GM19240 (cell line): ENCODE results near the gene PPP2R5C.
A peak's percentile ranks its signal among the peaks of the same experiment; 100 is the strongest.
"Not testable (repeated sequence)": the region's sequence is repeated elsewhere in the genome, so short reads cannot be mapped to it uniquely, and the experiment has no call there.

Source experiments
- DNase-seq: peaks from one replicate; pipeline ENCODE4 v3.0.0; 2011; ENCODE audit warnings: low spot score; ENCODE audit not compliant: insufficient read length

The PPP2R5C gene

DNA sequence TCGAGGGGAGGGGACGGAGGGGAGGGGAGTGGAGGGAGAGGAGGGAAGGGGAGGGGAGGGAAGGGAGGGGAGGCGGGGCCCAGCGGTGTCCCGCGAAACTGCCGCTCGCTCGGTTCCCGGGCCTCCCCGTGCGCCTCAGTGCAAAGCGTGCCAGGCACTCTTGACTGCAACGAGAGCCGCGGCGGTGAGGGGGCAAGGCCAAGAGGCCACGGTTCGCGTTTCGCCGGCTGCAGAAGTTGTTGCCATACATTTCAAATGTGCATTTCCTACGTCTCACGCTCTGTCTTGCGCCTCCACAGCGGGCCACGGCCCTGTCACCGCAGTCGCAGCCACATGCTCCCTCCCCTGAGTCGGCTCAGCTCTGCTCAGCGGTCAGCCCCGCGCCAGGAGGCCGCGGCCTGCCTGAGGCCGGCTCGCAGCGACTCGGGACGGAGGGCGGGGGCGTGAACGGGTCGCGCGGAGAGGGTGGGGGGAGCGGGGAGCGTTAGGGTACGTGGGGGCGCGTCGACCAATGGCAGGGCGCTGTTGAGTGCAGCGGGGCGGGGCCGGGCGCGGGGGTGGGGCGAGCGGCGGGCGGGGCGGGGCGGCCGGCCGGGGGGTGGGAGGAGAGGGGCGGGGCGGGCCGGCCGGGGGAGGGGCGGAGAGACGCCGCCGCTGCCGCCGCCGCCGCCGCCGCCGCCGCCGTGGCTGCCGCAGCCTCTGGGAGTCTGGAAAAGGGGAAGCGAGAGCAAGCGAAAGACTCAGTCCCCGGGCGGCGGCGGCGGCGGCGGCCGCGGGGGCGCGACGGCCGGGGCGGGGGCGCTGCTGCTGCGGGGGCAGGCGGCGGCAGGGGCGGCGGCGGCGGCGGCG is at the start of gene PPP2R5C:
Gene PPP2R5C (plus strand): TSS at position 678 of the 849 bp plus-strand sequence. CDS start 185 bp downstream, outside the sequence.
- peak; percentile 94 for DNase-seq

- DNase-seq: not testable (repeated sequence)
These were observed 49.7 kb upstream of the PPP2R5C start for GRCh38 chr14:101711857-101712233.

- DNase-seq: not testable (repeated sequence)
These were observed 49.2 kb upstream of the PPP2R5C start for GRCh38 chr14:101712341-101712740.

- not testable (repeated sequence) for DNase-seq
These were observed 48.4 kb upstream of the PPP2R5C start for GRCh38 chr14:101713091-101713490.

- DNase-seq: no peak
These were observed 47.7 kb upstream of the PPP2R5C start for GRCh38 chr14:101713621-101714349.

DNA sequence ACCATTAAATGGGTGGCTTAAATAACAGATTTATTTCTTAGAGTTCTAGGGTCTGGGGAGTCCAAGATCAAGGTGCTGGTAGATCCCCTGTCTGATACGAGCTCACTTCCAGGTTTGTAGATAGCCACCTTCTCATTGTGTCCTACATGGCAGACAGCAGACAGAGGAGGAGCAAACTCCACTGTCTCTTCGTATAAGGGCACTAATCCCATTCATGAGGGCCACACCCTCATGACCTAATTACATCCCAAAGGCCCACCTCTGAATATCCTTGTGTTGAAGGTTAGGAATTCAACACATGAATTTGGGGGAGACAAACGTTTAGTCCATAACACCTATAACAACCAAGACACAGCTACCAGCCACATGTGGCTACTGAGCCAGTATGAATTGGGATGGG is 47.1 kb upstream of the PPP2R5C start:
- no peak for DNase-seq

DNA sequence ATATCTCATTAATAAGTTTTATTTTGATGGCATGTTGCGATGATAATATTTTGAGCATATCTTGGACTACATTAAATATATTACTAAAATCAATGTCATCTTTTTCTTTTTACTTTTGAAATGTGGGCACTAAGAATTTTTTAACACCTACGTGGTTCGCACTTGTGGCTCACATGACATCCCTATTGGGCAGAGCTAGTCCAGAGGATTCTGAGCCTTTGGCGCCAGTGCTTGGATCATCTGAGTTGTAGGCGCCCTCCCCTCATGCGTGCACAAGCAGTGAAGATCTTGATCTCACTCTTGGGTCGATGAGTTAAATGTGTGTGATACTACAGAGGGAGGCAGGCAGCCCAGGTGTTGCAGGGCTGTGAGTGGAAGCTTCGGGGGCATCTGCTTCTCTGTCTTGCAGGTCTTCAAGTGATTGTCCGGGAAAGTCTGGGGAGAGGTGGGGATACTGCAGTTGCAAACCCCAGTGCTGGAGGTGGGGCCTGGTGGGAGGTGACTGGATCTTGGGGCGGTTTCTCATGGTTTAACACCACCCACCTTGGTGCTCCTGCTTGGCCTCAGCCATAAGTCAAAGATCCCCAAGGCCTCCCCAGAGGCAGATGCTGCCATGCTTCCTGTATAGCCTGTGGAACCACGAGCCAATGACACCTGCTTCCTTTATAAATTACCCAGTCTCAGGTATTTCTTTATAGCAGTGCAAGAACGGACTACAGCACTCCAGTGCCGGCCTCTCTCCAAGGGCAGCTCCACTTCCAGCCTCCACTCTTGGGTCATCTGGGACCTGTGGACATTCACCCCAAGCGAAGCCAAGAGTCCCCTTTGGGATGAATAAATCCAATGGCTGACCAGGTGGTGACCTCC is 46.1 kb upstream of the PPP2R5C start:
- no peak for DNase-seq

DNA sequence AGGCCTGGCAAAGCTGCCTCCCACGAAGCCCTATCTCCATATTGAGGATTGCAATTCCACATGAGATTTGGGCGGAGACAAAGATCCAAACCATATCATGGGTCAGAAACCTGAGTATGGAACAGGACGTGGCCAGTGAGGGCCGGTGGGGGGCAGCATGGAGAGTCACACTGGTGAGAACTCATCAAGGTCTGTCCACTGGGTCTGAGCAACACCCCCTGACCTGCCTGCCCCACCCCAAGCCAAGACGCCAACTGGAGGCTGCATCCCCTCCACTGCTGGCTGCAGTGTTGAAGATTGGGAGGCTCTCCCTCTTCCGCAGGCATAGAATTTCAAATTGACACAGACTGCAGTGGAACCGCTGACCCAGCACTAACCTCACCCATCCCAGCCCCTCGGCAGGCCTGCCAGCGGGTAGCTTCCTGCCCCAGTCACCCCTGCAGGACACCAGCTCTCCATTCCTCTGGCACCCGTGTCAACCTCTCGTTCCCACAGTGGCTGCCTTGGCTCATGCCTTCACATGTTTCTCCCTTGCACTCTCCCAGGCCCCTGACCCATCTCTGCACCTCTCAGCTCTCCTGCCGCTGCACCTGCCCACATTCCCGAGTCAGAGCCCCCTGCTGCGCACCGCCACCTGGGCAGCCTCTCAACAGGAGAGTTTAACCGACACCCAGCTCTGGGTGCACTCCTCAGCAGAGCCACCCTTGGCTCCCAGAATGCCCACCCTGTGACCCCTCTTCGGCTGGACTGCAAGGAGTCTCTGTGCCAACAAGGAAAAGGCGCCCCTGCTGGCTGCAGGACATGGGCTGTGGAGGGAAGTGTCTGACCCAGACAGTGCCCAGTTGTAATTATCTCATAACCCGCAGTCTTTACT is 45.2 kb upstream of the PPP2R5C start:
- DNase-seq: no peak

- no peak for DNase-seq
These were observed 44.4 kb upstream of the PPP2R5C start for GRCh38 chr14:101716956-101717662.

- DNase-seq: no peak
These were observed 43.6 kb upstream of the PPP2R5C start for GRCh38 chr14:101717663-101718490.

- DNase-seq: no peak
These were observed 42.4 kb upstream of the PPP2R5C start for GRCh38 chr14:101719045-101719645.

DNA sequence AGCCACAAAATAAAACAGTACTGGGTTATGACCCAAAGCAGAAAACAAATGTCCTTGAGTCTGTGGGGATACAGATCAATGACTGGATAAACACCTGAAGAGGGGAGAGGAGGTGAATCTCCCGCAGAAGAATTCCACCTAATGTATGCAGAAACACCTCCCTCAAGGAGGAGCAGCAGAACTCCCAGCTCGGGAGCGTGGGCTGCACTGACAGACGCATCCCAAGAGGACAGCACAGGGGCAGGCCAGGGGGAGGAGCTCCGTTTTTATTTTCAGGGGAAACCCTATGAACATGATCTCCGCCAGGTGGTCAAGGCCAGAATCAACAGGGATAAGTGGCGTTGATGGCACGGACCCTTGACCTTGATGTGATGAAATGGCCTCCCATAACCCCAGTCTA is 41.8 kb upstream of the PPP2R5C start:
- DNase-seq: no peak

DNA sequence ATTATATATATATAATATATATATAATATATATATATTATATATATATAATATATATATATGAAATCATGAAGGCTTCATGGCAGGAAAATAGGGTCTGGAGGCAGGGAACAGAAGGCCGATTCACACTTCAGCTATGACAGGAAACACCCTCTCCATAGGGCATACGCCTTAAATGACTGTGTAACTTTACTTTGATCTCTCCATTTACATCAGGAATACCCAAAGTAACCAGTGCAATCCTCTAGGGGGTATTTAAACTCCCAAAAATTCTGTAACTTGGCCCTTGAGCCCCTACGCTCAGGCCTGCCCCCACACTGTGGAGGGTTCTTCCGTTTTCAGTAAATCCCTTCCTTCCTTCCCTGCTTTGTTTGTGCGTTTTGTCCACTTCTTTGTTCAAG is 40.4 kb upstream of the PPP2R5C start:
- DNase-seq: no peak

DNA sequence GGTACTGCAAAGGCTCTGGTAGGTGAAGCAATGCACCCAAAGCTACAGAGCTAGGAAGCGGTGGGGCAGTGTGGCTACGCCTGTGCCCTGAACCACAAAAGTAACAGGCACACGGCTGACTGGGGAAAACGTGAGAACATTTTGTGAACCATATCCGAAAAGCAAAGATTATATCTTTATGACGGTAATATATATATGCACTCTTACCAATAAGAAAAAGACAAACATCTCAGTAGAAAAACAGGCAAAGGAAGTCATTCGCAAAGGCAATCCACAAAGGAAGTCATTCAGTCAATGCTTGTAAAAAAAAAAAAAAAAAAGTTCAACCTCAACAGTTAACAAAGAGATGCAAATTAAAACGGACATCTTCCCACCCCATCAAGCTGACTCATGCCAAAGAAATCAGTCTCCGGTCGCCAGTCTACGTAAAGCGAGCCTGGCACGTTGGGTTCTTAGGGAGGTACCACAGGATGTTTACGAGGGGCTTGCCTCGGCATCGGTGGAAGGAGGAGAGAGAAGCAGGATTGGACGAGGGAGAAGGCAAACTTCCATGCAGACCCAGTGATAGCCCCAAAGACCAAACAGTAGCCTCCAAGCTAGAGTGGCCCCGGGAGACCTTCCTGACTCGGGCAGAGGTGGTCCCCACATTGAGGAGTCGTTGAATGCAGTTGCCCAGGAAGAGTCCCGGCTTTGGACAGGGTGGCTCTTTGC is 39.4 kb upstream of the PPP2R5C start:
- no peak for DNase-seq

GRCh38 chr14:101723061-101723595 is 38.4 kb upstream of the PPP2R5C start:
- DNase-seq: no peak

DNA sequence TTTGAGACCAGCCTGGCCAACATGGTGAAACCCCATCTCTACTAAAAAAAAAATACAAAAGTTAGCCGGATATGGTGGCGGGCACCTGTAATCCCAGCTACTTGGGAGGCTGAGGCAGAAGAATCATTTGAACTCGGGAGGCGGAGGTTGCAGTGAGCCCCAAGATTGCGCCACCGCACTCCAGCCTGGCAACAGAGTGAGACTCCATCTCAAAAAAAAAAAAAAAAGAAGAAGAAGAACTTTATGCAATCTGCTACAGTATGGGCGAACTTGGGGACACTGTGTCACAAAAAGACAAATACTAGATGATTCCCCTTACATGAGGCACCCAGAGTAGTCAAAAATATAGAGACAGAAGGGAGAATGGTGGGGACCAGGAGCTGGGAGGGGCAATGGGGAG is 35.9 kb upstream of the PPP2R5C start:
- DNase-seq: not testable (repeated sequence)

- DNase-seq: no peak
These were observed 35.1 kb upstream of the PPP2R5C start for GRCh38 chr14:101726295-101726953.
